T-helper 1 cell treated with Interleukin-12 subunit alpha and Interleukin-12 subunit beta and Interleukin-4 antibody, amounts not matched to agents 30 ng/mL and 1 ng/mL, for 36 hours (primary cell): ENCODE data around the gene NOXA1. TPM values are rescaled to one million over a fixed set of nuclear protein-coding genes. Genes with fewer than 3 reads are reported as not detected.

Experiments
- intact Hi-C: fragments of 100-400 bp; cut with micrococcal nuclease; formaldehyde crosslinking; loops from one replicate; pipeline ENCODE4 v1.15.1; 2024
- total RNA-seq: library from RNA; stranded (reverse); gene quantifications from 2 replicates; pipeline ENCODE4 v1.2.3, GENCODE V29; 2022

NOXA1 gene
- total RNA-seq, 1 donor from 2014 or later: 0.44 TPM

GRCh38 chr9:137452006-137452760, 29.0 kb downstream of the NOXA1 start:
- intact Hi-C loops: loop anchor here (5.0 to 10.0 kb wide), 4 partner anchors 300 to 907 kb away; partner anchors contain the start of genes NOTCH1, PAXX and TMEM141

- intact Hi-C loops: loop anchor here (1.0 to 10.0 kb wide), 5 partner anchors 39 to 908 kb away; partner anchors contain the start of genes NOTCH1, PAXX and TMEM141
Measured at GRCh38 chr9:137452761-137453642, 29.8 kb downstream of the NOXA1 start.

- intact Hi-C loops: loop anchor here (1.0 to 10.0 kb wide), 7 partner anchors 9 to 909 kb away; partner anchors contain the start of genes ARRDC1, NOTCH1, PAXX and TMEM141
Measured at GRCh38 chr9:137453643-137454081, 30.5 kb downstream of the NOXA1 start.

GRCh38 chr9:137454145-137454596, 31.0 kb downstream of the NOXA1 start:
- intact Hi-C loops: loop anchor here (1.0 to 10.0 kb wide), 6 partner anchors 8 to 909 kb away; partner anchors contain the start of genes ARRDC1, NOTCH1, PAXX and TMEM141

- intact Hi-C loops: loop anchor here (1.0 to 10.0 kb wide), 6 partner anchors 8 to 910 kb away; partner anchors contain the start of genes ARRDC1, NOTCH1, PAXX and TMEM141
Measured at GRCh38 chr9:137454597-137455358, 31.6 kb downstream of the NOXA1 start.

GRCh38 chr9:137455359-137455991, 32.3 kb downstream of the NOXA1 start:
- intact Hi-C loops: loop anchor here (10.0 kb wide), 1 partner anchor 911 kb away; the partner anchor contains the start of gene NOTCH1

GRCh38 chr9:137456061-137456863, 33.1 kb downstream of the NOXA1 start:
- intact Hi-C loops: loop anchor here (10.0 kb wide), 1 partner anchor 911 kb away; the partner anchor contains the start of gene NOTCH1

- intact Hi-C loops: loop anchor here (10.0 kb wide), 1 partner anchor 912 kb away; the partner anchor contains the start of gene NOTCH1
Measured at GRCh38 chr9:137456864-137457405, 33.7 kb downstream of the NOXA1 start.

GRCh38 chr9:137457406-137458193, 34.4 kb downstream of the NOXA1 start:
- intact Hi-C loops: loop anchor here (2.0 to 10.0 kb wide), 2 partner anchors 913 to 975 kb away; partner anchors contain the start of genes NOTCH1 and SEC16A

GRCh38 chr9:137458194-137459151, 35.3 kb downstream of the NOXA1 start:
- intact Hi-C loops: loop anchor here (1.0 to 10.0 kb wide), 4 partner anchors 35 to 976 kb away; partner anchors contain the start of genes EXD3, MRPL41, NOTCH1 and NOXA1

GRCh38 chr9:137459152-137459600, 36.0 kb downstream of the NOXA1 start, which contains the start of gene NSMF:
Gene NSMF, minus strand, starts transcription at chr9:137459334. Its CDS starts 232 bp downstream, at chr9:137459102.
- intact Hi-C loops: loop anchor here (1.0 to 10.0 kb wide), 4 partner anchors 36 to 976 kb away; partner anchors contain the start of genes EXD3, MRPL41, NOTCH1 and NOXA1

GRCh38 chr9:137459601-137460362, 36.6 kb downstream of the NOXA1 start:
- intact Hi-C loops: loop anchor here (1.0 to 10.0 kb wide), 5 partner anchors 36 to 1215 kb away; partner anchors contain the start of genes EXD3, MRPL41, NOTCH1 and NOXA1

- intact Hi-C loops: loop anchor here (1.0 to 2.0 kb wide), 2 partner anchors 145 to 1216 kb away; partner anchors contain the start of genes ARRDC1 and QSOX2
Measured at GRCh38 chr9:137460363-137461315, 37.4 kb downstream of the NOXA1 start.

- intact Hi-C loops: loop anchor here (1.0 to 2.0 kb wide), 2 partner anchors 144 to 1216 kb away; partner anchors contain the start of genes ARRDC1 and QSOX2
Measured at GRCh38 chr9:137461316-137461662, 38.1 kb downstream of the NOXA1 start.
